WI38 (cell line): ENCODE results near the gene LDB2.

Experiments
- H3K4me3 ChIP-seq: 2 replicates; pipeline ENCODE4 v1.5.1; 2011; ENCODE audit warnings: low read depth, mild to moderate bottlenecking, control low read depth, low read length
- CTCF ChIP-seq: IDR thresholded peaks from 2 replicates; pipeline ENCODE4 v1.5.1; 2012; ENCODE audit warnings: low read depth, mild to moderate bottlenecking, control low read depth, low read length

The LDB2 gene

GRCh38 chr4:16550531-16550930, 347.9 kb downstream of the LDB2 start:
- TF ChIP-seq CTCF: no peak

GRCh38 chr4:16545656-16546055, 352.8 kb downstream of the LDB2 start:
- H3K4me3 ChIP-seq: no peak overlapping the region

More at GRCh38 chr4:16550531-16550930, 347.9 kb downstream of the LDB2 start:
- no peak overlapping the region for H3K4me3 ChIP-seq

GRCh38 chr4:16544869-16545268, 353.6 kb downstream of the LDB2 start:
- TF ChIP-seq CTCF: no peak
- H3K4me3 ChIP-seq: no peak overlapping the region

More at GRCh38 chr4:16545656-16546055, 352.8 kb downstream of the LDB2 start:
- no peak for TF ChIP-seq CTCF

GRCh38 chr4:16544251-16544721, 354.2 kb downstream of the LDB2 start:
- no peak overlapping the region for H3K4me3 ChIP-seq
- no peak for TF ChIP-seq CTCF

- no peak for TF ChIP-seq CTCF
- no peak overlapping the region for H3K4me3 ChIP-seq
These were observed 360.5 kb downstream of the LDB2 start for GRCh38 chr4:16537926-16538325.

GRCh38 chr4:16532240-16532970, 366.0 kb downstream of the LDB2 start:
- H3K4me3 ChIP-seq: no peak overlapping the region
- TF ChIP-seq CTCF: no peak

- no peak for TF ChIP-seq CTCF
These were observed 367.5 kb downstream of the LDB2 start for GRCh38 chr4:16530688-16531635.

More at GRCh38 chr4:16530688-16531635, 367.5 kb downstream of the LDB2 start:
- H3K4me3 ChIP-seq: no peak overlapping the region
